Epidermal melanocyte (primary cell): Measurements from ENCODE around the gene STRN3.
"Not testable (repeated sequence)": the region's sequence is repeated elsewhere in the genome, so short reads cannot be mapped to it uniquely, and the experiment has no call there.

Experiments used
- DNase-seq: peaks from one replicate; pipeline ENCODE4 v3.0.0; 2011; ENCODE audit warnings: low spot score; ENCODE audit not compliant: insufficient read length

STRN3 gene

GRCh38 chr14:30972036-30972732 is 54.0 kb downstream of the STRN3 start:
- not testable (repeated sequence) for DNase-seq

DNA sequence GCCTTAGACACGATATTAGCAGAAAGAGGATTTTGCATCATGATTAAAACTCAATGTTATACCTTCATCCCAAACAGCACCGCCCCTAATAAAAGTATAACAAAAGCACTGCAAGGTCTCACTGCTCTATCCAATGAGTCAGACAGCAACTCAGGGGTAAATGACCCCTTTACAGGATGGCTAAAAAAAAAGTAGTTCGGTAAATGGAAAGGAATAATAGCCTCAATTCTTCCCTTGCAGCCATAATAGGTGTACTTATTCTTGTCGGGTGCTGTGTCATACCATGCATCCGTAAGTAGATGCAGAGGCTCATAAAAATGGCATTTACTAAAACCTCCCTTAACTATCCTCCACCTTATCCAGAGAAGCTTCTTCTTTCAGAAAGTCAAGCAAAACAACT is 54.6 kb downstream of the STRN3 start:
- no peak for DNase-seq

GRCh38 chr14:30969796-30970195 is 56.4 kb downstream of the STRN3 start:
- not testable (repeated sequence) for DNase-seq

- not testable (repeated sequence) for DNase-seq
These were observed 58.6 kb downstream of the STRN3 start for GRCh38 chr14:30967364-30968098.

GRCh38 chr14:30966415-30967363 is 59.5 kb downstream of the STRN3 start:
- no peak for DNase-seq

DNA sequence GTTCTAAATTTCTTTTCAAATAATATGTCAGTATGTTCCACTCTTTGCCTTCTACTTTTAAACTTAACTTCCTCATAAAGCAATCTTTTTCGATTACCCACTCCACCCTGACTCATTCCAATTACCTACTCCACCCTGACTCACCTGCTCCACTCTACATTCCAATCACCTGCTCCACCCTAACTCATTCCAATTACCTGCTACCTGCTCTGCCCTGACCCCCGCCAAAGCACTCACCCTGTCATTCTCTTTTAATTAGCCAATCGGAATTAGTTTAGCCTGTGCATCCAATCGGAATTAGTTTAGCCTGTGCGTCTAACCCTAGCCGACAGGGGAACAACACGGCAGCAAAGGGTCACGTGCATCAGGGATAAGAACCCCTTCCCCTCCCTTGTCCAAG is 60.3 kb downstream of the STRN3 start:
- not testable (repeated sequence) for DNase-seq

- not testable (repeated sequence) for DNase-seq
These were observed 63.6 kb downstream of the STRN3 start for GRCh38 chr14:30962537-30962936.

- DNase-seq: no peak
These were observed 64.8 kb downstream of the STRN3 start for GRCh38 chr14:30961330-30961729.

GRCh38 chr14:30960216-30960615 is 66.0 kb downstream of the STRN3 start:
- no peak for DNase-seq

DNA sequence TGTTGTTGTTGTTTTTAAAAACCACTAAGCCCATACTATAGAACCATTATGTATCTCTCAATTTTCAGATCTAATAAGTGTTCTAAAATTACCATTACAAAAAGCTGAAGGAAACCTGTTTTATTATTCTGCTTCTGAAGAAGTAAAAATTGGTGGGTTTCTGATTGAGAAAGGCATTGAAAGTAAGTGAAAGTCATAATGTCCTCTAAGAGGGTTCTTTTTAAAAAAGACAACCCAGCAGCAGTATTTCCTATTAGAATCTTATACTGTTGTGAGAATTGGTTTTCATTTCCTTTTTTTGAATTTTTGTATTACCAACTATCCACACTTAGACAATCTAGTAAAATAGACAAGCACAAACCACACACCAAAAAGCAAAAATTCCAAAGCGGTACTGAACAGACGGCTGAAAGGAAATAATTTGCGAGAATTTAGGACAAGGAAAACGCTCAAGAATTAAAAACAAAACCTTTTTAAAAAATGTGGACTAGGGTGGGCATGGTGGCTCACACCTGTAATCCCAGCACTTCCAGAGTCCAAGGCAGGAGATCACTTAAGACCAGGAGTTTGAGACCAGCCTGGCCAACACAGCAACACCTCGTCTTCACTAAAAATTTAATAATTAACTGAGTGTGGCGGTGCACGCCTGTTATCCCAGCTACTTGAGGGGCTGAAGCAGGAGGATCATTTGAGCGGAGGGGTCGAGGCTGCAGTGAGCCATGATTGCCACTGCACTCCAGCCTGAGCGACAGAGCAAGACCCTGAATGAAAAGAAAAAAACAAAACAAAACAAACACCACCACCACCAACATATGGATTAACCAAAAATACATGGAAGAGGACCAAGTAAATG is 67.4 kb downstream of the STRN3 start:
- no peak for DNase-seq

DNA sequence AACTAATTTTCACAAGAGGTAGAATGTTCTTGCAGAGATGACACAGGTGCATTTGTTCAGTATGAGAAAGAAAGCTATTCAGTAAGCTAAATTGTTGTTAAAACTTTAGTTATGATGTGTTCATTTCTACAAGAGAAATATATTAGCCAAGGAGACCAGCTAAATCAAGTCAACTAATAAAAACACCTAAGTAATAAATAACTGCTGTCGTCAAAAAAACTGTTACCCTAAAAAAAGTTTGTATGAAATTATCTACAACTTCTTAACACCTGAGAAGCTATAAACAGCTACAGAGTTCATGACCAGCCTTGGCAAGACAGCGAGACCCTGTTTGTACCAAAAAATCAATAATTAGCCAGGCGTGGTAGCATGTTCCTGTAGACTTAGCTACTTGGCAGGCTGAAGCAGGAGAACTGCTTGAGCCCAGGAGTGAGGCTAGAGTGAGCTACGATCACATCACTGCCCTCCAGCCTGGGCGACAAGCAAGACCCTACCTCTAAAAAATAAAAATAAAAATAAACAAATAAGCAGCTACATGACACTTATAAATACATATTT is 68.3 kb downstream of the STRN3 start:
- DNase-seq: no peak

DNA sequence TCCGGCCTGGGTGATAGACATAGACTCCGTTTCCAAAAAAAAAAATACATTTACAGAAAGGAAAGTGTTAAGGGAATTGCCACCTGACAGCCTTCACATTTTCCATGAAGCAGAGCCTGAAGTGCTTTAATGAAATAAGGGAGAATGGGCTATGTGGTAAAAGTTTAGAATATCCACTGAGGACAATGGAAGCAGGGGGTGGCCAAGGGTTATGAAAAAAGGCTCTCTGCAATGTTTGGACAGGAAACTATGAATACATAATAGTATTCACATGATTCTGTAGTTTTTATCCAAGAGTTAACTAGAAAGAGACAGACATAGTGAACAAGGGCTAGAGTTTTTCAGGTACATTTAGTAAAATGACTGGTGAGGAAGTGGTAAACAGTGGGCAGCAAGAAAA is 76.5 kb downstream of the STRN3 start:
- DNase-seq: no peak

GRCh38 chr14:30943694-30944093 is 82.5 kb downstream of the STRN3 start:
- DNase-seq: no peak

DNA sequence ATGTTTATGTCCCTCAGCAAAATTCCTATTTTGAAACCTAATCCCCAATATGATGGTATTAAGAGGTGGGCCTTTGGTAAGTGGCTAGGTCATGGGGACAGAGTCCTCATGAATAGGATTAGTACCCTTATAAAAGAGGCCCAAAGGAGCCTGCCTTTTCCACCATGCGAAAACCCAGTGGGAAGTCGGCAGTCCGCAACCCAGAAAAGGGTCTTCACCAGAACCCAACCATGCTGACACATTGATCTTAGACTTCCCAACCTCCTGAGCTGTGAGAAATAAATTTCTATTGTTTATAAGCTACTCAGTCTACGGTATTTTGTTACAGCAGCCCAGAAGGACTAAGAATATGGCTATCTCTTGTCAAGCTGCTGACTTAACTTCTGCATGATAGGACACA is 85.3 kb downstream of the STRN3 start:
- DNase-seq: no peak

DNA sequence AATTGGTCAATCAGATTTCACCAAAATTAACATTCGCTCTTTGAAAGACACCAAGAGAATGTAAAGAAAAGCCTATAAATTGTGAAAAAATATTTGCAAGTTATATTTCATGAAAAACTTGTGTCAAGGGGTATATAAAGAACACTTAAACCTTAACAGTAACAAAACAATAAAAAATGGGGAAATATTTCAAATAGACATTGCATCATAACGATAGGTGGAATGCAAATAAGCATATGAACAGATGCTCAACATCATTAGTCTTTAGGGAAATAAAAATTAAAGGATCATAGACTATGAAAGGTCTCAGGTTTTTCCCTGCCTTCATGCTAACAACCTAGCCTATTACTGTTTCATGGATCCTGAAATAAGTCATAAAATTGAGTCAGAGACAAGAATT is 87.6 kb downstream of the STRN3 start:
- DNase-seq: no peak

DNA sequence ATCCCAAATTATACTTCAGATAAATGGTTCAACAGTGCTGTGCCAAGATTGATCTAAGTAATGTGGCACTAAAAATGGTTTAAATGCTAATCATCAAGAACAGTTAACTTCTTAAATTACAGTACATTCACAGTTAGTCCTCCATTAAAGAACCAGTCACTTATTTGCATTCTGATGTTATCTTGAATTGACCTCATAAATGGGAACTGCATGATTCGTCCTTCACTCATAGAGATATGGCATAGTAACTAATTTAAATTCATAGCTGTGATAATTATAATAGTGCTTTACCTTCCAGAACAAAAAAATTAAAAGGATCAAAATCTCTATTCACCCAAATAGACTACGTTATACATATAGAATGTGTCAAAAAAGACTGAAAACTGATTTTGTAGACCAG is 90.7 kb downstream of the STRN3 start:
- no peak for DNase-seq

DNA sequence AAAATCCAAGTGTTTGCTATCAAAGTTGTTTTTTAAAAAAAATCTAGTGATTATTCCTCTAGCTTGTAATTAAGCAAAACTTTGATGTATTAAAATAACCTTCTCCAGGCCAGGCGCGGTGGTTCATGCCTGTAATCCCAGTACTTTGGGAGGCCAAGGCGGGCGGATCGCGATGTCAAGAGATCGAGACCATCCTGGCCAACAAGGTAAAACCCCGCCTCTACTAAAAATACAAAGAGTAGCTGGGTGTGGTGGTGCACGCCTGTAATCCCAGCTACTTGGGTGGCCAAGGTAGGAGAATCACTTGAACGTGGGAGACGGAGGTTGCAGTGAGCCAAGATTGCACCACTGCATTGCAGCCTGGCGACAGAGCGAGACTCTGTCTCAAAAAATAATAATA is 92.2 kb downstream of the STRN3 start:
- DNase-seq: not testable (repeated sequence)

DNA sequence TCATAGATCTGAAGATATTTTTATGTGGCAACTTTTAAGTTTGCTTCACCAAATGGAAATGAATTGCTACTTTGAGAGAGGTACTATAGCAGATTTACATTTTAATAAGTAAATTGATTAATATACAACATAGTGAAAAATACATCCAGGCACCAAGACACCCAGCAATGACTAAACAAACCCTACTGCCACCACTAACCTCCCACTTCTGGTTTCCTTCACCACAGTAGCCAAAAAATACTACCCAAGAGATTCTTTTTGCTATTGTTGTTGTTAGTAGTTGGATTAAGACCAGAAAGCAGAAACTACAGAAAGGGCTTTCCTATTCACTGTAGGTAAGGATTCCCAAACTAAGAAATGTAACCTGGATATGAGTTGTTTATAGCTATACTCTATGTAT is 97.7 kb downstream of the STRN3 start:
- DNase-seq: no peak

- no peak for DNase-seq
These were observed 100.9 kb downstream of the STRN3 start for GRCh38 chr14:30925254-30925653.

GRCh38 chr14:30921788-30922187 is 104.4 kb downstream of the STRN3 start:
- no peak for DNase-seq

- DNase-seq: no peak
These were observed 104.9 kb downstream of the STRN3 start for GRCh38 chr14:30921305-30921704.
